NOMO-1 treated with DMSO at 0.1 percent for 48 hours (cell line): ENCODE measurements around the gene NFU1.

Experiments used
- DNase-seq: peaks from one replicate; lab custom pipeline; 2025; ENCODE audit not compliant: unreplicated experiment; lab: John Stamatoyannopoulos, UW

Gene NFU1

GRCh38 chr2:69436938-69437750 lies at the start of gene NFU1:
Gene NFU1, minus strand, starts transcription at chr2:69437435. Its CDS starts 13 bp downstream, at chr2:69437422.
- peak; percentile 91 for DNase-seq

GRCh38 chr2:69483696-69484095 lies 46.5 kb upstream of the NFU1 start:
- DNase-seq = no peak

GRCh38 chr2:69483024-69483423 lies 45.8 kb upstream of the NFU1 start:
- DNase-seq = no peak

- DNase-seq = no peak
Measured at GRCh38 chr2:69482471-69482870, 45.2 kb upstream of the NFU1 start.

GRCh38 chr2:69481421-69481820 lies 44.2 kb upstream of the NFU1 start:
- no peak for DNase-seq

- DNase-seq = no peak
Measured at GRCh38 chr2:69477627-69478026, 40.4 kb upstream of the NFU1 start.

- no peak for DNase-seq
Measured at GRCh38 chr2:69474688-69475087, 37.5 kb upstream of the NFU1 start.

GRCh38 chr2:69471793-69472192 lies 34.6 kb upstream of the NFU1 start:
- DNase-seq = no peak

GRCh38 chr2:69470911-69471310 lies 33.7 kb upstream of the NFU1 start:
- no peak for DNase-seq

- no peak for DNase-seq
Measured at GRCh38 chr2:69469784-69470183, 32.5 kb upstream of the NFU1 start.

GRCh38 chr2:69469375-69469774 lies 32.1 kb upstream of the NFU1 start:
- no peak for DNase-seq

- no peak for DNase-seq
Measured at GRCh38 chr2:69466728-69467127, 29.5 kb upstream of the NFU1 start.

GRCh38 chr2:69465513-69466456 lies 28.6 kb upstream of the NFU1 start:
- DNase-seq = no peak

GRCh38 chr2:69464575-69464974 lies 27.3 kb upstream of the NFU1 start:
- no peak for DNase-seq

GRCh38 chr2:69462780-69463179 lies 25.5 kb upstream of the NFU1 start:
- DNase-seq = no peak

GRCh38 chr2:69461404-69461803 lies 24.2 kb upstream of the NFU1 start:
- no peak for DNase-seq

GRCh38 chr2:69459936-69460335 lies 22.7 kb upstream of the NFU1 start:
- no peak for DNase-seq

GRCh38 chr2:69456950-69457445 lies 19.8 kb upstream of the NFU1 start:
- no peak for DNase-seq

GRCh38 chr2:69456154-69456553 lies 18.9 kb upstream of the NFU1 start:
- DNase-seq = no peak

GRCh38 chr2:69454976-69455375 lies 17.7 kb upstream of the NFU1 start:
- DNase-seq = no peak

- DNase-seq = no peak
Measured at GRCh38 chr2:69453475-69454129, 16.4 kb upstream of the NFU1 start.
